ENCODE measurements around the gene SLC25A26. TPM values are rescaled to one million over a fixed set of nuclear protein-coding genes. Genes with fewer than 3 reads are reported as not detected.

Gene SLC25A26
- total RNA-seq, 1 donor from 2014 or later, result 13.1 TPM

- H3K27ac Mint-ChIP-seq (ENCODE audit: unreplicated experiment), result peak overlapping the region; percentile 76
- H3K4me1 Mint-ChIP-seq (ENCODE audit: low read depth), result peaks cover 92% of the 10 kb centered on the region
These were observed 177.6 kb downstream of the SLC25A26 start for GRCh38 chr3:66398228-66399025.

GRCh38 chr3:66399529-66400232 is 178.9 kb downstream of the SLC25A26 start:
- Mint-ChIP-seq H3K9me3 (ENCODE audit: low read depth) (no peaks in the 10 kb centered on the region), H3K27ac (ENCODE audit: unreplicated experiment) (peak overlapping the region; percentile 17), H3K4me1 (ENCODE audit: low read depth) (peaks cover 88% of the 10 kb centered on the region), H3K27me3 (ENCODE audit: low read depth) (no peaks in the 10 kb centered on the region), H3K4me3 (ENCODE audit: unreplicated experiment) (no peak overlapping the region), H3K36me3 (ENCODE audit: low read depth) (peaks cover 33% of the 10 kb centered on the region)
- no peak for DNase-seq (ENCODE audit: low spot score)
- TF ChIP-seq CTCF (IDR thresholded peaks at IDR 0.05), result no peak

More at GRCh38 chr3:66398228-66399025, 177.6 kb downstream of the SLC25A26 start:
- Mint-ChIP-seq H3K4me3 (ENCODE audit: unreplicated experiment) (no peak overlapping the region), H3K36me3 (ENCODE audit: low read depth) (peaks cover 28% of the 10 kb centered on the region), H3K9me3 (ENCODE audit: low read depth) (no peaks in the 10 kb centered on the region), H3K27me3 (ENCODE audit: low read depth) (no peaks in the 10 kb centered on the region)
- TF ChIP-seq CTCF (IDR thresholded peaks at IDR 0.05), result no peak
- DNase-seq (ENCODE audit: low spot score), result no peak

DNA sequence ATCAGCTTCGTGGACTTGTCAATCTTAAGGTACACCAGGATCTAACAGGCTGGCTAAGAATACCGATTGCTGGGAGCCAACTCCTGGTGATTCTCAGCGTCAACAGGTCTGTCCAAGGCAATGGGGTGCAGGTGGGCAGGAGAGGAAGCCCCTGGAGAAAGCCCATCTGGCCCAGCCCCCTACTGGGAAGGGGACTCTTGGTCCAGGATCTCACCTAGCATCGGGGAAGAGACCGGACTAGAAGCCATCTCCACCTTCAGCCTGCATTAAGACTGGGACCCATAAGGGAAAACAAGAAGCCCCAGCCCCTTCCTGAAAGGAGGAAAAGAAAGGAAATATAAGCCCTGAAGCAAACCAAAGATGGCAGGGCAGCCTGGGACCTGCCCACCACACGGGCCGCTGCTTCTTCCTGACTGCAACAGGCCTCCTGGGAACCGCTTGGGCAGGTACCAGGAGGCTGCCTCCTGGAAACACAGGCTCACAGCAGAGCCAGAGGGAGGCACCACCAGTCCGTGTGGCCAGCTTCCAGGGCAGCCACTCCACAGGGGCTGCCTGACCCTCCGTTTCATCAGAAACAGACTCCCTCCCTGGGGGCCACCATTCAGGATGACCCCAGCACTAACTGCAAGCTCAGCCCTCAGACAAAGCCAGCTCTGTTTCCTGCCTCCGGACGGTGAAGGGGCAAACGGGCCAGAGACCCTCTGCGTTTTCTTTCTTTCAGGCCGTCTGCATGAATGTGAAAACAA is 179.8 kb downstream of the SLC25A26 start:
- H3K9me3 Mint-ChIP-seq (ENCODE audit: low read depth), result no peaks in the 10 kb centered on the region
- H3K27me3 Mint-ChIP-seq (ENCODE audit: low read depth), result no peaks in the 10 kb centered on the region
- peaks cover 35% of the 10 kb centered on the region for H3K36me3 Mint-ChIP-seq (ENCODE audit: low read depth)
- H3K27ac Mint-ChIP-seq (ENCODE audit: unreplicated experiment), result peak overlapping the region; percentile 92
- TF ChIP-seq CTCF (IDR thresholded peaks at IDR 0.05), result peak; percentile 60
- peak overlapping the region; percentile 31 for H3K4me3 Mint-ChIP-seq (ENCODE audit: unreplicated experiment)
- no peak for DNase-seq (ENCODE audit: low spot score)
- peaks cover 88% of the 10 kb centered on the region for H3K4me1 Mint-ChIP-seq (ENCODE audit: low read depth)

GRCh38 chr3:66401157-66401550 is 180.4 kb downstream of the SLC25A26 start:
- no peak for TF ChIP-seq CTCF (IDR thresholded peaks at IDR 0.05)
- Mint-ChIP-seq H3K4me3 (ENCODE audit: unreplicated experiment) (peak overlapping the region; percentile 31), H3K27ac (ENCODE audit: unreplicated experiment) (peak overlapping the region; percentile 92), H3K4me1 (ENCODE audit: low read depth) (peaks cover 88% of the 10 kb centered on the region), H3K27me3 (ENCODE audit: low read depth) (no peaks in the 10 kb centered on the region), H3K9me3 (ENCODE audit: low read depth) (no peaks in the 10 kb centered on the region), H3K36me3 (ENCODE audit: low read depth) (peaks cover 34% of the 10 kb centered on the region)
- no peak for DNase-seq (ENCODE audit: low spot score)
